RKO (cell line): ENCODE results near the gene ENDOG.
"Not testable (repeated sequence)": the region's sequence is repeated elsewhere in the genome, so short reads cannot be mapped to it uniquely, and the experiment has no call there.

ENCODE experiments used
- DNase-seq: peaks from one replicate; pipeline ENCODE4 v3.0.0-alpha.2; 2016; ENCODE audit warnings: low spot score

The ENDOG gene

DNA sequence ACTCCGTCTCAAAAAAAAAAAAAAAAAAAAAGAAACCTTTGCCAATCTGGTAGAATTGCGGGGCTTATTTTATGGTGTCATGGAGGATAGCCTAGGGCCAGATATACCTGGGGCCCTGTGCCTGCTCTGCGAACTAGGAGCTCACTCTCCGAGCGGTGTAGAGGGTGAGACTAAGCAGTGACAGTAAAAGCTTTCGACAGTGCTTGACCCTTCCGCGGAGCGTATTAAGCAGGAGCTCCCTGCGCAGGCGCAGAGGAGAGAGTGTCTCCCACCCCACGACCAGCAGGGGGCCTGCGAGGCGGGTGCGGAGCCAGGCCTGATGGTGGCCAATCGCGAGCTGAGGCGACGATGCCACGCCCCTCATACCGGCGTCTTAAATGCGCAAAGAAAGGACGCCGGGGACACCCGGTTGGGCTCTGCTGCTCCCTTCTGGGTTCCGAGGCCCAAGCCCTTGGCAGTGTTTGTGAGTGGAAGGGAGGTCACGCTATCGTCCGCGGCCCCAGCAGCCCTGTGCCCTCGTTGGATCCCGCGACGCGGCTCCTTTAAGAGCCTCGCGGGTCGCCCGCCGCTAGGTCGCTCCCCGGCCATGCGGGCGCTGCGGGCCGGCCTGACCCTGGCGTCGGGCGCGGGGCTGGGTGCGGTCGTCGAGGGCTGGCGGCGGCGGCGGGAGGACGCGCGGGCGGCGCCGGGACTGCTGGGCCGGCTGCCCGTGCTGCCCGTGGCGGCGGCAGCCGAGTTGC is at the start of gene ENDOG:
ENDOG (plus strand) TSS at position 402 of the 740 bp plus-strand sequence; CDS start at position 587, 185 bp downstream.
- peak; percentile 99 for DNase-seq

DNA sequence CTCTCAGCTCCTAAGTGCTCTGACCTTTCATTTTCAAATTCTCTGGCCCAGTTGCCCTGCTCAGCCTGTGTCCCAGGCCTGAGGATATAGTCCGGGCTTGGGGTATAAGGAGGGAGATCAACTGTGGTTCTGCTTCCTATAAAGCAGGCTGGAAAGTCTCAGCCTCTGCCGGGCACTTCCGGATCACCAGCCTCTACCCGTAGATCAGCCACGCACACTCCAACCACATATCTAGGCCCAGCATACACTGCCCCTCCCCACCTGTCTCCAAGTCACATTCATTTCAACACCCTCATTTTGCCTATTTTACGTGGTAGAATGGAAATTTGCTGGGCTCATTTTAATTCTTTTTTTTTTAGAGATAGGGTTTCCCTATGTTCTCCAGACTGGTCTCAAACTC is 49.7 kb upstream of the ENDOG start:
- no peak for DNase-seq

DNA sequence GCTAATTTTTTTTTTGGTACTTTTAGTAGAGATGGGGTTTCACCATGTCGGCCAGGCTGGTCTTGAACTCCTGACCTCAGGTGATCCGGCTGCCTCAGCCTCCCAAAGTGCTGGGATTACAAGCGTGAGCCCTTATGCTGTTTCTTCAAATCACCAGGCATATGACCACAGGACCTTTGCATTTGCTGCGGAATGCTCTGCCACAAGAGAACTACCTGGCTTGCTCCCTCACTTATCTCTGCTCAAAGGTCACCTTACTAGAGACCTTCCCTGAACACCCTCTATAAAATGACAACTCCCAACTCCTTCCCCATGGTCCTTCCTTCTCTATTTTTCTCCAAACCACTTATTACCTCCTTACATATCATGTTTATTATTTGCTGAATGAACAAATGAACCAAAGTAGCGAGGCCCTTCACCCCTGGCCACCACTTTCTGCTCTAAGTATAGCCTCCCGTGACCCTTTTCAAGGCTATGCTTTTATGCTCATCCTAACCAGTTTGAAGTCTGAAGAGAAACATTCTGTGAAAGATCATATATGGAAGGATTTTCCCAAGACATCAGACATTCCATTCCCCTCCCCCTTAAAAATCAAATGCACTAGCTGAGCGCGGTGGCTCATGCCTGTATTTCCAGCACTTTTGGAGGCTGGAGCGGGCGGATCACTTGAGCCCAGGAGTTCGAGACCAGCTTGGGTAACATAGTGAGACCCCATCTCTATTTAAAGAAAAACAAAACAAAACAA is 47.8 kb upstream of the ENDOG start:
- no peak for DNase-seq

GRCh38 chr9:128771094-128771721 is 47.1 kb upstream of the ENDOG start:
- DNase-seq = peak; percentile 44

DNA sequence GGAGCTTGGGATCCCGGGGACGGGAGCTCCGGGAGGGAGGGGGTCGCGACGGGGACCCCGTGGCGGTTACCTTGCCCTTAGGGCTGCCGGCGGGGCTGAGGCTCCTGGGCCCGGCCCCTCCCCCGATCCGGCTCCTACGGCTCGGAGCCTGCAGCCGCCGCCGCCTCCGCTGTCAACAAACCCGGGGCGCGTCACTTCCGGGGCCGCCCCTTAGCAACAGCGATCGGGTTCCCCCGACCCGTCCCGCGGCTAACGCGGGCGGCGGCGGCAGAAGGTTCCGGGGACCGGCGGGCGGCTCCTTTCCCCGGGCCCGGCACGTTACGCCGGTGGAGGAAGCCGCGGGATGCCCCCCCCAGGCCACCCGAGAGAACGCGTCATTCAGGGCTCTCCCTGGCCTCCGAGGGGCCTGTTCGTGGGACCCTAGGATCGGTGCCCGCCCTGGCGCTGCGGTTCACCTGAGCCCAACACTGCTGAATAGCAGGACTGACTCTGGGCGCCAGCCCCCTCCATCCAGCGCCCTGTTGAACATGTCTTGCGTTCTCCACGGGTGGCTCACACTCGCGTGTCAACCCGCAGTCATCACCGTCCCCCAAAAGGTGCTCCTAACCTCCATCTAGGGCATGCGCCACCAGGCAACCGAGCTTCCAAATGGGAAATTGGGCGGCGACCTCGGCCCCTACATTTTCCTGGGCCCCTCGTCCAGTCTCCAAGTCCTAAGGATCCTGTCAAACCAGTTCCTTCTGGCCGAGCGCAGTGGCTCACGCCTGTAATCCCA is 46.4 kb upstream of the ENDOG start, which contains the start of gene ZER1:
ZER1 (minus strand) TSS at position 183 of the 775 bp plus-strand sequence. CDS start 16,362 bp downstream, outside the sequence.
- DNase-seq = peak; percentile 95

GRCh38 chr9:128773049-128773448 is 45.3 kb upstream of the ENDOG start:
- no peak for DNase-seq

GRCh38 chr9:128774804-128775203 is 43.5 kb upstream of the ENDOG start:
- DNase-seq = no peak

DNA sequence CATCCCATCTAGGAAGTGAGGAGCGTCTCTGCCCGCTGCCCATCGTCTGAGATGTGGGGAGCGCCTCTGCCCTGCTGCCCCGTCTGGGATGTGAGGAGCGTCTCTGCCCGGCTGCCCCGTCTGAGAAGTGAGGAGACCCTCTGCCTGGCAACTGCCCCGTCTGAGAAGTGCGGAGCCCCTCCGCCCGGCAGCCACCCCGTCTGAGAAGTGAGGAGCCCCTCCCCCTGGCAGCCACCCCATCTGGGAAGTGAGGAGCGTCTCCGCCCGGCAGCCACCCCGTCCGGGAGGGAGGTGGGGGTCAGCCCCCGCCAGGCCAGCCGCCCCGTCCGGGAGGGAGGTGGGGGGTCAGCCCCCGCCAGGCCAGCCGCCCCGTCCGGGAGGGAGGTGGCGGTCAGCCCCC is 38.2 kb upstream of the ENDOG start:
- not testable (repeated sequence) for DNase-seq

DNA sequence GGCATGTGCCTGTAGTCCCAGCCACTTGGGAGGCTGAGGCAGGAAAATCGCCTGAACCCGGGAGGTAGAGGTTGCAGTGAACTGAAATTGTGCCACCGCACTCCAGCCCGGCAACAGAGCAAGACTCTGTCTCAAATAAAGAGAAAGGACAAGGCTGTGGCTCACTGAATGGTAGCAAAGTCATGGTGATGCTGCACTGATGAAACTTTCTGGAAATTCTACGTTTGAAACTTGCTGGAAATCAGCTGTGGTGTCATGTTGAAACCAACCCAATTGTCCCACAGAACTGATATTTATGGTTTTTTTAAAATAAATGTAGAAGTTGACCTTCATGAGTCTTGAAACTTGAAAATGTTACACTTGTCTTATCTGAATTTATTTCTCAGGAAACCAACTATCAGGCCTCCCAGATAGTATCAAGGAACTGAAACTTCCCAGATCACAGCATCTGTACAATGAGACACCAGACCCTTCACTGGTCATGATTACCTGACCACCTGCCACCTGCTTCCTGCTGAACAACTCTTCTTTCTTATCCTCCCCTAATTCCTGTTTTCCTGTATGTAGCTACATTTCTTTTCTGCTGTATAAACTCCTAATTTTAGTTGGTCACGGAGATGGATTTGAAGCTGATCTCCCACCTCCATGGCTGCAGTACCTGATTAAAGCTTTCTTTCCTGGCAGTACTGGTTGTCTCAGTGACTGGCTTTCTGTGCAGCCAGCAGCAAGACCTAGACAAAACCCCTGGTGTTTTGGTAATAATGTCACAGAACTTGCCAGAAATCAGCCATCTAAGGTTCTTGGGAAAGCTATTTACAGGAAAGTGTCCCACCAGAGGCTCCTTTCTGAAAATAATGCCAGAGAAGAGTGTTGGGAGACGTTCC is 36.9 kb upstream of the ENDOG start:
- DNase-seq = no peak

DNA sequence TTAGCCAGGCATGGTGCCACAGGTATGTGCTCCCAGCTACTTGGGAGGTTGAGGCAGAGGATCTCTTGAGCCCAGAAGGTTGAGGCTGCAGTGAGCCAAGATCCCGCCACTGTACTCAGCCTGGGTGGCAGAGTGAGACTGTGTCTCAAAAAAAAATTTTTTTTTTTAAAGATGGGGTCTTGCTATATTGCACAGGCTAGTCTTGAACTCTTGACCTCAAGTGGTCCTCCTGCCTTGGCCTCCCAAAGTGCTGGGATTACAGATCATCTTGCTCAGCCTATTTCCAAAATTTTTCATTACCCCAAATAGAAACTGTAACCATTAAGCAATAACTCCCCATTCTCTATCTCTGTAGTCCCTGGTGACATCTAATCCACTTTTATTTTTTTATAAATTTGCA is 35.6 kb upstream of the ENDOG start:
- DNase-seq = no peak

GRCh38 chr9:128785427-128785826 is 32.9 kb upstream of the ENDOG start:
- no peak for DNase-seq

DNA sequence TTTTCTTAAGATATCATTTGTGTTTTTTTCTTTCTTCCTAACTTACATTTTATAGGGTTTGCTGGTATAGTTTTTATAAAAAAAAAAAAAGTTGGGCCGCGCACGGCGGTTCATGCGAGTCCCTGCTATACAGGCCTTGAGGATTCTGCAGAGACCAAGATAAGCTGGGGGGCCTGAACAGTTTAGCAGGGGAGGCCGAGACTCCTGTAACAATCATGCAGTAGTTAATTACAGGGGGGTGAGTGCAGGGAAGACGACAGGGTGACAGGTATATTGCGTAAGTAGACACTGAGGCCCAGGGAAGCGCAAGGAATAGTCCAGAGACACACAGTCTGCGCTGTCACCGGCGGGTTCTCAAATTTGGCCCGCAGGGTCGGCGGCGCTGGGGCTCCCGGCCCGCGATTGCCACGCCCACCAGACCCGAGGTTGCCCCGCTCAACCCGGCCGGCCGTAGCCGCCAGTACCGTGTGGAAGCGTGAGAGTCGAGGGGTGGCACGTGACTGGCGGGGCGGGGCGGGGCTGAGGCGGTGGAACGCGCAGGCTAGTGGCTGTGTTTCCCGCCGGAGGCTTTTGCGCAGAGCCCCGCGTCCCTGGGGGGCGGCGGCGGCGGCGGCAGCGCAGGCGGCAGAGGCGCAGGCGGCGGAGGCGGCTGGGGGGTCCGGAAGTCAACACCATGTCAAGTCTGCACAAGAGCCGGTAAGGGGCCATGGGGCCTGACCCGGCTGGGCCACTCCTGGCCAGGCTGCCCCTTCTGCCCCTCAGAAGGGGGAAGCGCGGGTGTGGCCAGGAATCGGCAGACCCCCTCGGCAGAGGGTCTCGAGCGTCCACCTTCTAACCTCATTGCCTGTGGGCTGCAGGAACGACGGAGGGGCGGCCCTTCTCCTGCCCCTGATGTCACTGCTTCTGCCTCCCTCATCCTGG is 31.4 kb upstream of the ENDOG start, which contains the start of gene TBC1D13:
TBC1D13 (plus strand) TSS at position 573 of the 921 bp plus-strand sequence; CDS start at position 674, 101 bp downstream.
- DNase-seq = peak; percentile 95

DNA sequence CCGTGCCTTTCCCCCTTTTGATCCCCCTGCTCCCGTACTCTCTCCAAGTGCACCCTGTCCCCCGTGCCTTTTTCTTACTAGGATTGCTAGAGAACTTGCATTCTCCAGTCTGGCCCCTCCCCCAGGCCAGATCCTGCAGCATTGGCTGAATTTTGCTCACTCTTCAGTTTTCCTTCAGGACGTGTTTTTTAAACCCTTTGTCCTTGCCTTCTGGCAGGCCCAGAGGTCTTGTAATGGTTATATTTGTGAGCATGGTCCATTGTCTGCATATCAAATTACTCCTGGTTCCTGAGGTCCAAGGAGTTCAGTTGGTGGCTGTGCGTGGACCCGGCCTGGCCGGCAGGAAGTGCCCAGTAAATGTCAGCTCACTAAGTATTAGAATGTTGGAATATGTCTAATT is 30.6 kb upstream of the ENDOG start:
- DNase-seq = peak; percentile 55

- no peak for DNase-seq
Observed at GRCh38 chr9:128788445-128788844, 29.9 kb upstream of the ENDOG start.

GRCh38 chr9:128790536-128790935 is 27.8 kb upstream of the ENDOG start:
- DNase-seq = no peak

DNA sequence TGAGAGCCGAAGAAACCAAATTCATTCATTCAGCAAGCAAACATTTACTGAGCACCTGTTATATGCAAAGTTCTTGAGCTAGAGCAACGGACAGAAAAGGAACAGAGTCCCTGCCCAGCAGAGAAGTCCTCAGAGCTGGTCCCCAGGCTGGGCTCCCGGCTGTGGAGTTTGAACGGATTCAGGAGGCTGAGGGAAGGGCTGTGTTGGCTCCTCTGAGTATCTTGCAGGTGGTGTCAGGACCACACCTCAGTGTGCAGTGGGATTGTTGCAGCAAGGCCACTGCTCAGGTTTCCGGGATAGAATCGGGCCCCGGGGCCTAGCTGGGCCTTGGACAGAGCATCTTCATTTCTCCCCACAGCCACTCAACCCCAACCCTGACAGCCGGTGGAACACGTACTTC is 26.2 kb upstream of the ENDOG start:
- no peak for DNase-seq

- no peak for DNase-seq
Observed at GRCh38 chr9:128792978-128793686, 25.2 kb upstream of the ENDOG start.

DNA sequence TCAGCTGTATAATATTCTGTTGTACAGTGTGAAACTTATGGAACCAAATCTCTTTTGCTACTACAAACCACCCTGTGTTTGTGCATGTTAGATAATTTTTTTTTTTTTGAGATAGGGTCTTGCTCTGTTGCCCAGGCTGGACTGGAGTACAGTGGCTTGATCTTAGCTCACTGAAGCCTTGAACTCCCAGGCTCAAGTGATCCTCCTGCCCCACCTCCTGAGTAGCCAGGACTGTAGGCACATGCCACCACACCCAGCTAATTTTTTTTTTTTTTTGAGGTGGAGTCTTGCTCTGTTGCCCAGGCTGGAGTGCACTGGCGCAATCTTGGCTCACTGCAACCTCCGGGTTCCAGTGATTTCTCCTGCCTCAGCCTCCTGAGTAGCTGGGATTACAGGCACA is 23.3 kb upstream of the ENDOG start:
- not testable (repeated sequence) for DNase-seq

DNA sequence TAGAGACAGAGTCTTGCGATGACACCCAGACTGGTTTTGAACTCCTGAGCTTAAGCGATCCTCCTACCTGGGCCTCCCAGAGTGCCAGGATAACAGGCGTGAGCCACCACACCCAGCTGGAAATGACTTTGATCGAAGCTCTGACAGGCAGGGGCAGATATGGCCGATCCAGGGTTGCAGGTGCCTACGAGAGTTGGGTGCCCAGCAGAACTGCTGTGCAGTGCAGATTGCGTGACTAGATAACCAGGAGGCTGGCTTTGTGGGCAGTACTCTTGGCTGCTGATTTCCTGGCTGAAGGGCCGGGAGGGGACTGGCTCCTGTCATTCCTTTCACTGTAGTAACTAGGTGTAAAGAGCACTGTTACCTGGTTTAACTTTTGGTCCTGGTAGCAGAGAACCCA is 19.4 kb upstream of the ENDOG start:
- no peak for DNase-seq
